ENCODE results near the gene METTL17.
A peak's percentile ranks its signal among the peaks of the same experiment; 100 is the strongest.

METTL17 gene

GRCh38 chr14:20988717-20989470 is 886 bp upstream of the METTL17 start:
- FAIRE-seq = no peak
- TF ChIP-seq POLR2A (IDR thresholded peaks at IDR 0.05; ENCODE audit: low read depth, low read length) (no peak), POLR2AphosphoS5 (IDR thresholded peaks at IDR 0.05; ENCODE audit: low read depth, low read length) (no peak), SPI1 (IDR thresholded peaks at IDR 0.05; ENCODE audit: low read depth, low read length) (no peak), POU2F2 (IDR thresholded peaks at IDR 0.05; ENCODE audit: low read depth, low read length) (no peak), TAF1 (IDR thresholded peaks at IDR 0.05; ENCODE audit: low read depth, low read length) (no peak), PAX5 (IDR thresholded peaks at IDR 0.05; ENCODE audit: insufficient read depth, low read length, severe bottlenecking) (no peak)
- no peak for DNase-seq (ENCODE audit: insufficient read length, low spot score)

GRCh38 chr14:20989471-20989786 is 351 bp upstream of the METTL17 start:
- no peak for FAIRE-seq
- no peak for DNase-seq (ENCODE audit: insufficient read length, low spot score)
- no peak for TF ChIP-seq POU2F2 (IDR thresholded peaks at IDR 0.05; ENCODE audit: low read depth, low read length)
- no peak for TF ChIP-seq PAX5 (IDR thresholded peaks at IDR 0.05; ENCODE audit: insufficient read depth, low read length, severe bottlenecking)
- no peak for TF ChIP-seq POLR2AphosphoS5 (IDR thresholded peaks at IDR 0.05; ENCODE audit: low read depth, low read length)
- no peak for TF ChIP-seq TAF1 (IDR thresholded peaks at IDR 0.05; ENCODE audit: low read depth, low read length)
- TF ChIP-seq POLR2A (IDR thresholded peaks at IDR 0.05; ENCODE audit: low read depth, low read length) = no peak; the same call in 1 of the 2 replicates
- no peak for TF ChIP-seq SPI1 (IDR thresholded peaks at IDR 0.05; ENCODE audit: low read depth, low read length)

- no peak for DNase-seq (ENCODE audit: insufficient read length, low spot score)
- FAIRE-seq = no peak
- TF ChIP-seq SPI1 (IDR thresholded peaks at IDR 0.05; ENCODE audit: low read depth, low read length) (no peak), POU2F2 (IDR thresholded peaks at IDR 0.05; ENCODE audit: low read depth, low read length) (no peak), POLR2A (IDR thresholded peaks at IDR 0.05; ENCODE audit: low read depth, low read length) (no peak), TAF1 (IDR thresholded peaks at IDR 0.05; ENCODE audit: low read depth, low read length) (no peak), PAX5 (IDR thresholded peaks at IDR 0.05; ENCODE audit: insufficient read depth, low read length, severe bottlenecking) (no peak), POLR2AphosphoS5 (IDR thresholded peaks at IDR 0.05; ENCODE audit: low read depth, low read length) (no peak)
These were observed 6.7 kb downstream of the METTL17 start for GRCh38 chr14:20996521-20996920.

GRCh38 chr14:20997115-20997514 is 7.3 kb downstream of the METTL17 start:
- no peak for FAIRE-seq
- no peak for TF ChIP-seq POLR2AphosphoS5 (IDR thresholded peaks at IDR 0.05; ENCODE audit: low read depth, low read length)
- no peak for TF ChIP-seq POLR2A (IDR thresholded peaks at IDR 0.05; ENCODE audit: low read depth, low read length)
- TF ChIP-seq TAF1 (IDR thresholded peaks at IDR 0.05; ENCODE audit: low read depth, low read length) = no peak
- TF ChIP-seq SPI1 (IDR thresholded peaks at IDR 0.05; ENCODE audit: low read depth, low read length) = no peak
- TF ChIP-seq PAX5 (IDR thresholded peaks at IDR 0.05; ENCODE audit: insufficient read depth, low read length, severe bottlenecking) = no peak
- no peak for TF ChIP-seq POU2F2 (IDR thresholded peaks at IDR 0.05; ENCODE audit: low read depth, low read length)
- DNase-seq (ENCODE audit: insufficient read length, low spot score) = no peak

- TF ChIP-seq PAX5 (IDR thresholded peaks at IDR 0.05; ENCODE audit: insufficient read depth, low read length, severe bottlenecking) = no peak
- TF ChIP-seq POLR2A (IDR thresholded peaks at IDR 0.05; ENCODE audit: low read depth, low read length) = 0 out of 2 replicates have a peak, but pooled peaks have one; percentile 40
- FAIRE-seq (no peak), DNase-seq (ENCODE audit: insufficient read length, low spot score) (no peak)
These were observed 7.8 kb downstream of the METTL17 start for GRCh38 chr14:20997564-20997963.

- no peak for DNase-seq (ENCODE audit: insufficient read length, low spot score)
- TF ChIP-seq PAX5 (IDR thresholded peaks at IDR 0.05; ENCODE audit: insufficient read depth, low read length, severe bottlenecking) = no peak
- no peak for TF ChIP-seq SPI1 (IDR thresholded peaks at IDR 0.05; ENCODE audit: low read depth, low read length)
- no peak for FAIRE-seq
These were observed 8.4 kb downstream of the METTL17 start for GRCh38 chr14:20998139-20998538.

- DNase-seq (ENCODE audit: insufficient read length, low spot score) (no peak), FAIRE-seq (no peak)
- no peak for TF ChIP-seq SPI1 (IDR thresholded peaks at IDR 0.05; ENCODE audit: low read depth, low read length)
- no peak for TF ChIP-seq POU2F2 (IDR thresholded peaks at IDR 0.05; ENCODE audit: low read depth, low read length)
- TF ChIP-seq POLR2A (IDR thresholded peaks at IDR 0.05; ENCODE audit: low read depth, low read length) = no peak
These were observed 9.0 kb downstream of the METTL17 start, which contains the start of gene SLC39A2 for GRCh38 chr14:20998674-20999366. Gene SLC39A2 (plus strand): TSS chr14:20999293. CDS start chr14:20999447, 154 bp downstream.

GRCh38 chr14:20999591-20999990 is 9.8 kb downstream of the METTL17 start:
- FAIRE-seq = no peak
- no peak for TF ChIP-seq POLR2AphosphoS5 (IDR thresholded peaks at IDR 0.05; ENCODE audit: low read depth, low read length)
- TF ChIP-seq POU2F2 (IDR thresholded peaks at IDR 0.05; ENCODE audit: low read depth, low read length) = no peak
- no peak for TF ChIP-seq TAF1 (IDR thresholded peaks at IDR 0.05; ENCODE audit: low read depth, low read length)
- TF ChIP-seq SPI1 (IDR thresholded peaks at IDR 0.05; ENCODE audit: low read depth, low read length) = no peak
- TF ChIP-seq POLR2A (IDR thresholded peaks at IDR 0.05; ENCODE audit: low read depth, low read length) = no peak
- no peak for TF ChIP-seq PAX5 (IDR thresholded peaks at IDR 0.05; ENCODE audit: insufficient read depth, low read length, severe bottlenecking)

GRCh38 chr14:21001218-21001617 is 11.4 kb downstream of the METTL17 start:
- no peak for FAIRE-seq
- no peak for TF ChIP-seq PAX5 (IDR thresholded peaks at IDR 0.05; ENCODE audit: insufficient read depth, low read length, severe bottlenecking)
- TF ChIP-seq TAF1 (IDR thresholded peaks at IDR 0.05; ENCODE audit: low read depth, low read length) = no peak
- TF ChIP-seq SPI1 (IDR thresholded peaks at IDR 0.05; ENCODE audit: low read depth, low read length) = no peak
- TF ChIP-seq POLR2A (IDR thresholded peaks at IDR 0.05; ENCODE audit: low read depth, low read length) = no peak
- TF ChIP-seq POU2F2 (IDR thresholded peaks at IDR 0.05; ENCODE audit: low read depth, low read length) = no peak
- TF ChIP-seq POLR2AphosphoS5 (IDR thresholded peaks at IDR 0.05; ENCODE audit: low read depth, low read length) = no peak
- no peak for DNase-seq (ENCODE audit: insufficient read length, low spot score)

More at GRCh38 chr14:20999591-20999990, 9.8 kb downstream of the METTL17 start:
- DNase-seq (ENCODE audit: insufficient read length, low spot score) = no peak
